GM19035 (cell line): ENCODE data around the gene CCDC159.
A peak's percentile ranks its signal among the peaks of the same experiment; 100 is the strongest.
"Not testable (repeated sequence)": the region's sequence is repeated elsewhere in the genome, so short reads cannot be mapped to it uniquely, and the experiment has no call there.

Experiments used
- ATAC-seq: cut with Tn5 transposase; IDR thresholded peaks from one replicate; pipeline ENCODE4 v1.9.1; 2021; ENCODE audit not compliant: unreplicated experiment

The CCDC159 gene

GRCh38 chr19:11364296-11364904, 18.1 kb downstream of the CCDC159 start:
- no peak for ATAC-seq

DNA sequence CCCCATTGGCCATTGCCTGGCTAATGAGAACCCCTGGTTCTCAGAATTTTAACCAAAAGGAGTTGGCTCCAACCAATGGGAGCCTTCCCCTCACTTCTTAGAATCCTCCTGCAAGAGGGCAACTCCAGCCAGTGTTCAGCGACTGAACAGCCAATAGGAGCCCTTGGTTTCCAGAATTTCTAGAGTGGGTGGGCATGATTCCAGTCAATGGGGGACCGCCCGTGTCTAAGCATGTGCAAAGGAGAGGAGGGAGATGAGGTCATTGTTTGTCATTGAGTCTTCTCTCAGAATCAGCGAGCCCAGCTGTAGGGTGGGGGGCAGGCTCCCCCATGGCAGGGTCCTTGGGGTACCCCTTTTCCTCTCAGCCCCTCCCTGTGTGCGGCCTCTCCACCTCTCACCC, 18.6 kb downstream of the CCDC159 start:
- ATAC-seq = no peak

GRCh38 chr19:11365557-11366117, 19.3 kb downstream of the CCDC159 start:
- ATAC-seq = no peak

DNA sequence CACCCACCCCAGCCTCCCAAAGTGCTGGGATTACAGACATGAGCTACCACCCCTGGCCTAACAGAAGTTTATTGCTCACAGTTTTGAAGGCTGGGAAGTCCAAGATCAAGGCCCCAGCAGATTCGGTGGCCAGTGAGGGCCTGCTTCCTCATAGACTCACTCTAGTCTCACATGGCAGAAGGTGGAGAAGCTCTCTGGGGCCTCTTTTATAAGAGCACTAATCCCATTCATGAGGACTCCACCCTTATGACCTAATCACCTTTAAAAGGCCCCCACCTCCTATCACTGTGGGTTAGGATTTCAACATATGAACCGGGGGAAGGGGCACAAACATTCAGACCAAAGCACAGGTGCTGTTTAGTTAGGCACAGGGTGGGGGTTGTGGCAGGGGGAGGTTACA, 21.2 kb downstream of the CCDC159 start:
- ATAC-seq = no peak

GRCh38 chr19:11370744-11371143, 24.4 kb downstream of the CCDC159 start:
- ATAC-seq = no peak

- no peak for ATAC-seq
Measured at GRCh38 chr19:11373166-11373884, 27.0 kb downstream of the CCDC159 start.

GRCh38 chr19:11373885-11374432, 27.6 kb downstream of the CCDC159 start:
- ATAC-seq = no peak

DNA sequence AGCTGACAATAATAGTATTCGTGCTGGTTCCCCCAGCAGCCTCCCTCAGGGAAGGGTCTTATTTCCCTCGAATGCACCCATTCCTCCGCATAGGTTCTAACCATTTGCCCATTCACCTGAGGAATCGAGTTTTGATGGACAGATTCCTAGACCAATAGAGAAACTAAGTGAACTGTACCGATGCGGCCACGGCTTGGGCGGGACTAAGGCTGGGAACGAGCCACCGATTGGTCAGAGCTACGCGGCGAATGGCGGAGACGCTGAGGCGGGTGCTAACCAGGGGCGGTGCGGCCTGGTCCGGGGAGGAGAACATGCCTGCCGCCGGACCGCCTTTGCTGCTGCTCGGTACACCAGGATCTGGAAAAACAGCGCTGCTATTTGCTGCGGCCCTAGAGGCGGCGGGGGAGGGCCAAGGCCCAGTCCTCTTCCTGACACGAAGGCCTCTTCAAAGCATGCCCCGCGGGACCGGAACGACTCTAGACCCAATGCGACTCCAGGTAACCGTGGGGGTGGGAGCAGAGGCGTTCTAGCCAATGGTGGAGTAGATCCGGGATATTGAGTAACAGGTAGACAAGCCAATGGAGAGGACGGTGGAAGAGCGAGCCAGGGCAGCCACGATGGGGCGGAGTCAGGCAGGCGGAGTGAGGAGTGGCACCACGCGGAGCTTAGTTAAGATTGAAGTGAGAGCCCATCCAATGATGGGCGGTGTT, 28.3 kb downstream of the CCDC159 start, which contains the start of gene SWSAP1:
SWSAP1 (plus strand) TSS at position 234 of the 710 bp plus-strand sequence; CDS start at position 249, 15 bp downstream.
- ATAC-seq = peak; percentile 85

DNA sequence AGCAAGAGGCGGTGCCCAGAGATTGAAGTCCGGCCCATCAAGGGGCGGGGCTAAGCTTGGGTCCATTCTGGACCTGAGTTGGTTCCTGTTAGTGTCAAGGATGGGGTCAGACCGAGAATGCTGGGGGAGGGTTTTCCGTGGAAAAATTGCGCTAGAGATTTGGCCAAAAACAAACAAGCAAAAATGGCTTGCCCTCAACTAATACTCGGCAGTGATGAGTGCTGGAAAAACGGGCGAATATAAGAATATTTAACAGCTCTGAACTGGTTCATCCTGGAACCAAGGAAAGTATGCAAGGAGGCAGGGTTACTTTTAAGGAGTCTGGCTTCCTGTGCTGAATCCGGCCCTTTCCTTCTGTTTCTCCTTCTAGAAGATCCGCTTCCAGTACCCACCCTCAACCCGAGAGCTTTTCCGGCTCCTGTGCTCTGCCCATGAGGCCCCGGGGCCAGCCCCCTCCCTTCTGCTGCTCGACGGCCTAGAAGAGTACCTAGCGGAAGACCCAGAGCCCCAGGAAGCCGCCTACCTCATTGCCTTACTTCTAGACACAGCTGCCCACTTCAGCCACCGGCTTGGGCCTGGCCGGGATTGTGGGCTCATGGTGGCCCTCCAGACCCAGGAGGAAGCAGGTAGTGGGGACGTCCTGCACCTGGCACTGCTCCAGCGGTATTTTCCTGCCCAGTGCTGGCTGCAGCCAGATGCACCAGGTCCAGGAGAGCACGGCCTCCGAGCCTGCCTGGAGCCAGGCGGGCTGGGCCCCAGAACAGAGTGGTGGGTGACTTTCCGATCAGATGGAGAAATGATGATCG, 29.0 kb downstream of the CCDC159 start:
- ATAC-seq = no peak

DNA sequence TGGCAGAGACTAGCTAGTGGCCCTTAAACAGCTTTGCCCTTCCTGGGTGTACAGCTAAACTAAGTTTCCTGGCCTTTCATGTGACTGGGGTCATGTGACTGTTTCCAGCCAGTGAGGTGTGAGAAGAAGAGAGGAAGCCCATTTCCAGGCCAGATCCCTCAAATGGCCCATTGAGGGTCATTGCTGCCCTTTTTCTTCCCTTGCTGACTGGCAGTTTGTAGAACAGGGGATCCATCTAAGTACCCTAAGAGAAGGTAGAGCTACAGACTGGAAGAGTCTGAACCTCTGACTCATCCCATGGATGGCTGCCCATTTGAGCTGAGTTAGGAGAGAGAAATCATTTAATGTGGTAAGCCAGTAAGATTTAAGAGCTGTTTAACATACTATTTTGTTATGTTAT, 30.9 kb downstream of the CCDC159 start:
- no peak for ATAC-seq

- ATAC-seq = no peak
Measured at GRCh38 chr19:11377756-11378155, 31.4 kb downstream of the CCDC159 start.

DNA sequence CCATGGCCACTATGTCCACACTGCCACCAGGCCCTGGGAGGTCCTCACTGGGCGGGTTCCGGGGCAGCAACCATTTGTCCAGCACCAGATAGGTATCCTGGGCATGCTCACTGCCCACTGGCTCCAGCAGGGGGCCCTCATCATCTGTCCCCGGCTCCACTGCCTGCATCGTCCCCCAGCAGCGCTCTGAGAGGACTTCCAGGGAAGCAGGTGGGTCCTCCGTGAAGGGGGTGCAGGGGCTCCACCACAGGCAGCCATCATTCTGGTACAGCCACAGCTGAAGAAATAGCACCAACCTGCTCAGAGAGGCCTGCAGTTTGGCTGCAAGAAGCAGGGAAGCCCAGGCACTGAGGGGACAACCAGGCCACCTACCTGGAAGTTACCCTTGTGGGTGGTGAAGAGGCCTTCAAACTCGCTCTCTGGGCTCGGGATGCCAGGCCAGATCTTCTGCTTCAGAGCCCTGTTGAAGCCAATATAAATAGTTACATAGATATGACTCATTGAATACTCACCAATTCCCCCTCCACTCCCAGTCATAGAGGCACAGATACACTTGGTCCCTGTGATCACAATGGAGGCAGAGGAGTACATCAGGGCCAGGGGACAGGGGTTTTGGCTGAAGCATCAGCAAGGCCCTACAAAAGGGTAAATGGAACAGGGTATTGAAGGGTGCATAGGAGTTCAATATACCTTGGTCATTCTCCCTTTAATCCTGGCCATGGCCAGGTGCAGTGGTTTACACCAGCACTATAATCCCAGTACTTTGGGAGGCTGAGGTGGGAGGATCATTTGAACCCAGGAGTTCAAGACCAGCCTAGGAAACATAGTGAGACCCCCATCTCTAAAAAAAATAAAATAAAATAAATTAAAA, 32.2 kb downstream of the CCDC159 start:
- no peak for ATAC-seq

DNA sequence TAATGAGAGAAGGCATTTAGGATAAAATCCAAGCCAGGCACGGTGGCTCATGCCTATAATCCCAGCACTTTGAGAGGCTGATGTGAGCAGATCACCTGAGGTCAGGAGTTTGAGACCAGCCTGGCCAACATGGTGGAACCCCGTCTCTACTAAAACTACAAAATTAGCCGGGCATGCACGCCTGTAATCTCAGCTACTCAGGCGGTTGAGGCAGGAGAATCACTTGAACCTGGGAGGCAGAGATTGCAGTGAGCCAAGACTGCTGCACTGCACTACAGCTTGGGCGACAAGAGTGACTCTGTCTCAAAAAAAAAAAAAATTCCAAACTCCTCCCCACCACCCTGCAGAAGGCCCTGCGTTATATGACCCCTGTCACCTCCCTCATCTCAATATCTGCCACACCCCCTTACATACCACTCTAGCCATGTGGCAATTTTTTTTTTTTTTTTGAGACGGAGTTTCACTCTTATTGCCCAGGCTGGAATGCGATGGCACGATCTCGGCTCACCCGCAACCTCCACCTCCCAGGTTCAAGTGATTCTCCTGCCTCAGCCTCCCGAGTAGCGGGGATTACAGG, 33.0 kb downstream of the CCDC159 start:
- ATAC-seq = not testable (repeated sequence)

GRCh38 chr19:11379857-11380350, 33.6 kb downstream of the CCDC159 start:
- ATAC-seq = no peak

- ATAC-seq = peak; percentile 75
Measured at GRCh38 chr19:11380653-11381537, 34.6 kb downstream of the CCDC159 start.

DNA sequence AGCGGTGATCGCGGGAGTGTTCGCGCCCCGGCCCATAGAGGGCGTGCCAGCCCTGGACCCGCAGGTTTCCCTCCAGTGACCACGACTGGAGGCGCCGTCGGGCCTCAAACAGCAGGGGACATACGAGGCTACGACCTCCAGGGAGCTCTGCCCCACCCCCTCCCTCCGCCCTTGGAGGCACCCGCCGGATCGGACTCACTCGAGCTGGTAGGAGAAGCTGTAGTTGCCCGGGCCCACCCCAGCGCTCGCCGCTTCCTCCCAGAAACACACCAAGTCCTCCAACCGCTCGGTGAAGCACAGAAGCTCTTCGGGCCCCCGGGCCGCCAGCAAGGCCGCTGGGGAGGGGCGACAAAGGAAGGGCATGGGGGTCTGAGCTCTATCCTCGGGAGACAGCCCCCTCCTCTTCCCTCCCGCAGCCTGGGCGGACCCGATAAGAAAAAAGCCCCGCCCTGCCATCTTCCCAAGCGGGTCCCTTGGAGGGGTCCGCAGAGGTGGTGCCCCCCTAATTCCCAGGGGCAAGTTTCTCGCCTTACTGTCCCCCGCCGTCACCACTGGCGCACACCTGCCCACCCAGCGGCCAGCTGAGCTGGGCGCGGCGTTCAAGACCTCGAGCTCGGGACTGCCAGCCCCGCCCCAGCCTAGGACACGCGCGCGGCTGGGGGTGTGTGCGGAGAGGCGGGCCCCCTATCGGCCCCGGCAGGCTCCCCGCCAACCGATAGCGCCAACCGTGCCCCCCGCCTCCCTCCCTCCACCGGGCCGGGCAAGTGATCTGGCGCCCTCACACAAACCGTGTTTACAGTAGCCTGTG, 36.8 kb downstream of the CCDC159 start:
- ATAC-seq = no peak

- ATAC-seq = no peak
Measured at GRCh38 chr19:11383706-11384048, 37.4 kb downstream of the CCDC159 start.
